ENCODE data around the gene ARPC3. TPM values are rescaled to one million over a fixed set of nuclear protein-coding genes. Genes with fewer than 3 reads are reported as not detected.

ARPC3 gene
- total RNA-seq = 400 and 416 TPM in 2 replicates

GRCh38 chr12:110449799-110450497 lies at the start of gene ARPC3:
Gene ARPC3 (minus strand): TSS chr12:110450337. CDS start chr12:110450260, 77 bp downstream.

GRCh38 chr12:110468214-110469048 lies 18.3 kb upstream of the ARPC3 start, which contains the start of the genes FAM216A and GPN3:
Gene FAM216A (plus strand): TSS chr12:110468845. CDS start chr12:110468876, 31 bp downstream.
Gene GPN3 (minus strand): TSS chr12:110468257. CDS start chr12:110468203, 54 bp downstream.

GRCh38 chr12:110403146-110403975 lies 46.8 kb downstream of the ARPC3 start, which contains the start of gene ANAPC7:
Gene ANAPC7 (minus strand): TSS chr12:110403708. CDS start chr12:110403627, 81 bp downstream.

Other genes with a start within 250 kb of the ARPC3 start
- 79.0 and 82.2 TPM in 2 replicates for gene ATP2A2, start 169.1 kb downstream of the ARPC3 start, total RNA-seq
- 38.9 and 49.3 TPM in 2 replicates for gene ANAPC7, start 46.6 kb downstream of the ARPC3 start, total RNA-seq
- gene GPN3, start 17.9 kb upstream of the ARPC3 start, total RNA-seq = 16.8 and 24.5 TPM in 2 replicates
- gene FAM216A, start 18.5 kb upstream of the ARPC3 start, total RNA-seq = 22.0 and 26.4 TPM in 2 replicates
- gene VPS29, start 51.8 kb upstream of the ARPC3 start, total RNA-seq = 77.5 and 100 TPM in 2 replicates
- gene RAD9B, start 52.0 kb upstream of the ARPC3 start, total RNA-seq = under 0.01 and 0.15 TPM in 2 replicates
- gene PPTC7, start 133.0 kb upstream of the ARPC3 start, total RNA-seq = 3.1 and 4.9 TPM in 2 replicates
- gene TCTN1, start 163.8 kb upstream of the ARPC3 start, total RNA-seq = 19.2 and 19.3 TPM in 2 replicates
- gene HVCN1, start 238.8 kb upstream of the ARPC3 start, total RNA-seq = 4.9 and 9.6 TPM in 2 replicates

Data from bronchus fibroblast of lung (primary cell).